ENCODE measurements around the gene ATAD3C. TPM values are rescaled to one million over a fixed set of nuclear protein-coding genes. Genes with fewer than 3 reads are reported as not detected.

The ATAD3C gene
- polyA plus RNA-seq, 1 donor (not counting 4 experiments of a cell fraction or from before 2014, with no cell fraction given): 0.39 TPM

- dilution Hi-C loops (cut with MboI; ENCODE audit: extremely low pct_ligation_motif_present, low sequenced_read_pairs): no loop called here
- Histone ChIP-seq H3K9me3 (ENCODE audit: control insufficient read depth, low read depth, low read length) (no peaks in the 10 kb centered on the region), H3K36me3 (ENCODE audit: control insufficient read depth in 2 of 2, extremely low read depth in 1 of 2, insufficient read depth in 2 of 2, low read length in 2 of 2) (no peaks in the 10 kb centered on the region), H3K79me2 (ENCODE audit: control insufficient read depth, insufficient read depth, low read length) (no peaks in the 10 kb centered on the region), H3K27me3 (ENCODE audit: control insufficient read depth, extremely low read depth, insufficient read depth, low read length) (no peaks in the 10 kb centered on the region), H3K4me1 (ENCODE audit: control insufficient read depth, extremely low read depth, insufficient read depth, low read length) (peaks cover 27% of the 10 kb centered on the region), H3K9me1 (ENCODE audit: control insufficient read depth, extremely low read depth, insufficient read depth, low read length) (no peaks in the 10 kb centered on the region), H3K4me3 (ENCODE audit: control insufficient read depth in 2 of 3, extremely low read depth in 1 of 3, insufficient read depth in 2 of 3, low read depth in 1 of 3, low read length in 3 of 3) (no peak overlapping the region), H4K20me1 (ENCODE audit: control insufficient read depth, extremely low read depth, insufficient read depth, low read length) (no peaks in the 10 kb centered on the region), H3K9ac (ENCODE audit: control insufficient read depth, extremely low read depth, insufficient read depth, low read length) (no peak overlapping the region), H2AFZ (ENCODE audit: control insufficient read depth, low read length) (no peak overlapping the region), H3K27ac (ENCODE audit: control insufficient read depth, insufficient read depth, low read length) (no peak overlapping the region), H3K4me2 (ENCODE audit: control insufficient read depth, extremely low read depth, insufficient read depth, low read depth, low read length) (no peak overlapping the region)
- DNase-seq (ENCODE audit: low read depth, low spot score) (no peak), FAIRE-seq (no peak)
- TF ChIP-seq CTCF (optimal IDR thresholded peaks at IDR 0.05 in 1 of 3, IDR thresholded peaks at IDR 0.05 in 1 of 3, conservative IDR thresholded peaks at IDR 0.05 in 1 of 3; ENCODE audit: extremely low read depth in 1 of 3, insufficient read depth in 2 of 3, low read length in 3 of 3) (no peak), EZH2 (IDR thresholded peaks at IDR 0.05; ENCODE audit: low read length) (no peak)
These were observed 24.1 kb upstream of the ATAD3C start for GRCh38 chr1:1425426-1425752.

- no peaks in the 10 kb centered on the region for H3K9me3 ChIP-seq (ENCODE audit: control insufficient read depth, low read depth, low read length)
- TF ChIP-seq EZH2 (IDR thresholded peaks at IDR 0.05; ENCODE audit: low read length): no peak
- no peak for TF ChIP-seq CTCF (optimal IDR thresholded peaks at IDR 0.05 in 1 of 3, IDR thresholded peaks at IDR 0.05 in 1 of 3, conservative IDR thresholded peaks at IDR 0.05 in 1 of 3; ENCODE audit: extremely low read depth in 1 of 3, insufficient read depth in 2 of 3, low read length in 3 of 3)
- DNase-seq (ENCODE audit: low read depth, low spot score) (no peak), FAIRE-seq (no peak)
- H3K4me1 ChIP-seq (ENCODE audit: control insufficient read depth, extremely low read depth, insufficient read depth, low read length): peaks cover 23% of the 10 kb centered on the region
- no peak overlapping the region for H3K4me3 ChIP-seq (ENCODE audit: control insufficient read depth in 2 of 3, extremely low read depth in 1 of 3, insufficient read depth in 2 of 3, low read depth in 1 of 3, low read length in 3 of 3)
- H3K27me3 ChIP-seq (ENCODE audit: control insufficient read depth, extremely low read depth, insufficient read depth, low read length): no peaks in the 10 kb centered on the region
- H3K27ac ChIP-seq (ENCODE audit: control insufficient read depth, insufficient read depth, low read length): no peak overlapping the region
- H3K79me2 ChIP-seq (ENCODE audit: control insufficient read depth, insufficient read depth, low read length): no peaks in the 10 kb centered on the region
- no peak overlapping the region for H3K9ac ChIP-seq (ENCODE audit: control insufficient read depth, extremely low read depth, insufficient read depth, low read length)
- no peaks in the 10 kb centered on the region for H3K9me1 ChIP-seq (ENCODE audit: control insufficient read depth, extremely low read depth, insufficient read depth, low read length)
- H3K4me2 ChIP-seq (ENCODE audit: control insufficient read depth, extremely low read depth, insufficient read depth, low read depth, low read length): no peak overlapping the region
- H2AFZ ChIP-seq (ENCODE audit: control insufficient read depth, low read length): no peak overlapping the region
- H4K20me1 ChIP-seq (ENCODE audit: control insufficient read depth, extremely low read depth, insufficient read depth, low read length): no peaks in the 10 kb centered on the region
- no peaks in the 10 kb centered on the region for H3K36me3 ChIP-seq (ENCODE audit: control insufficient read depth in 2 of 2, extremely low read depth in 1 of 2, insufficient read depth in 2 of 2, low read length in 2 of 2)
- dilution Hi-C loops (cut with MboI; ENCODE audit: extremely low pct_ligation_motif_present, low sequenced_read_pairs): no loop called here
These were observed 23.6 kb upstream of the ATAD3C start for GRCh38 chr1:1425753-1426495.
